Hematopoietic multipotent progenitor cell treated with erythropoietin and hydrocortisone succinate and interleukin-3 and kit ligand, for 15 days (in vitro differentiated cells): ENCODE measurements around the gene TMEM150C.
"Not testable (repeated sequence)": the region's sequence is repeated elsewhere in the genome, so short reads cannot be mapped to it uniquely, and the experiment has no call there.

ENCODE experiments used
- DNase-seq: peaks from one replicate; pipeline ENCODE4 v3.0.0-alpha.2; 2015; ENCODE audit warnings: low spot score

TMEM150C gene

DNA sequence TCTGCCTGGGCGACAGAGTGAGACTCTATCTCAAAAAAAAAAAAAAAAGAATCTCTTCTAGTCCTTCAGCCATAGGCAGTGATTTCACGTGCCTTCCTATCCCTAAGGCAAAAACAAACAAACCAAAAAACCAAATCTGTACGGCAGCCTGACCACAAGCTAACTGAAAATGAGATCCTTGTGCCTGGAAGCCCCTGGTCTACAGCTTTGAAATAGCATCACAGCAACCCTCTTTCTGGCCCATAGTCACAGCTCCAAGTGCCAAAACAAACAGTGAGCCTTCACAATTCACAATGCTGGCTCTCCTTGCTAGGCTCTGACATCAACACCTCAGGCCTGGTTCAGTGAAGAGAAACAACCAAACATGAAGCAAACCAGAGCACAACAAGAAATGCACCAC lies 46.1 kb downstream of the TMEM150C start:
- DNase-seq = no peak

DNA sequence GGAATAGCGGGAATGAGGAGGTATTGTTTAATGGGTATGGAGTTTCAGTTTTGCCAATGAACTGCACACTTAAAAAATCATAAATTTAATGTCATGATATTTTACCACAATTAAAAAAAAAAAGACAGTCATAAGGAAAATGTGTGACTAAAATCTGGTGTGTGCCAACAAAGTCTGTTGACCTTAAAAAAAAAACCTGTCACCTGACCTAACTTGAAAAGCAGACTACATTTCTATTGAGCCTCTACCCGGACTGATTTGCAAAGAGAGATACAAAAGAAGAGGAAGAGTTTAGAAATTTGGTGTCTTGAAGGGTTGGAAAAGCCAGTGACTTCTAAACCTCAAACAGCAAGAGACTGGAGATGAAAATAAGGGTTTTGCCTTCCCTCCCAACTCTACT lies 48.4 kb downstream of the TMEM150C start:
- no peak for DNase-seq

DNA sequence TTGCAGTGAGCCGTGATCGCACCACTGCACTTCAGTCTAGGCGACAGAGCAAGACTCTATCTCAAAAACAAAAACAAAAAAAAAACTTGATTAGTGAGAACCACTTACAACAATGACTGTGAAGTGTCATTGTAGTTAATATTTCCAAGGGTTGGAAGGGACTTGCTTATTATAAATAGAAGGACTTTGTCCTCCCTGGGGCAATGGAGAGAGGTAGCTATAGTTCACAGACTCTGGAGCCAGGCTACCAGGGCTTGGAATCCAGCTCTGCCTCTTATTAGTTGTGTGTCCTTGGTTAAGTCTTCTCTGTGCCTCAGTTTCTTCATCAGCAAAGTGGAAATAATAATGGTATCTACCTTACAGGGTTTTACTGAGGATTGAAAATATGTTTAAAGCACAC lies 51.6 kb downstream of the TMEM150C start:
- DNase-seq = no peak

DNA sequence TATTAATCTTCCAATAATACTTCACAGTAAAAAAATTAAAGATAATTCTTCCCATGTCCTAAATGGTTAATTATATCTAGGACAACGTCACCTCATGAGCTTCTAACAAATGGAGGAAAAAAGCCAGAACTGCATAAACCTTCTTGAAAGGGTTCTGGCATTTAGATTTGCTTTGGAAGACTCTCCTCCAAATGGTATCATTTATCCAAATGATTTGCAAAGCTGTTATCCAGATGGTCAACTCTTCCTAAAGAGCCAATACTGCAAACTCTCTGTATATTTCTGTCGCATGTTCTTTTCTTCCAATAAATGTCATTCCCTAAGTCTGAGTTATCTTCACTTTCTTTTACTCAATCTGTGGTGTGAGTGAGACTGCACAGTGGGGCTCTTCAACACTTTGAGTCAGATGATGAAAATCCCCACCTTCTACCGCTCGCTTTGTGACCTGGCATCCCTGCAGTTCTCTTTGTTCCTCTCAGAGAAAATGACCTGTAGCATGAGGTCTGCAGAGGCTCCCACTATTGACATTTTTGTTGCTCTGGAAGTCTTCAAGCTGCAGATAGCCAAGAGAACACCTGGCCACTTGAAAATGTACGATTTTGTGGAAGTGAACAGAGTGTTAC lies 52.9 kb downstream of the TMEM150C start:
- DNase-seq = no peak

DNA sequence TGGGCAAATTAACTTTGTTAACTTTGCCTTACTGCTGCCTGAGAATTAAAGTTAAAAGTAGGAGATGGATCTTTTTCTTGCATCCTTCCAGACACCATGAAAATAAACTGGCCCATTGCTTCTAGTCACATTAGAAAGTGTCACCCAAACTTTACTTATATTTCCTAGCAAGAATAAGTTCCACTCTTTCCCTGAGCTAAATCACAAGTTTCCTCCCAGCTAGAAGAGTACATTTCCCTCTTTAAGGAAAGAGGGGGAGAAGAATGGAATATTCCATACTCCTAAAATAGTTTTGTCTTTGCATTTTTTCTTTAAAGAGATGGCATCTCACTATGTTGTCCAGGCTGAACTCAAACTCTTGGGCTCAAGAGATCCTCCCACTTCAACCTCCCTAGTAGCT lies 53.8 kb downstream of the TMEM150C start:
- no peak for DNase-seq

DNA sequence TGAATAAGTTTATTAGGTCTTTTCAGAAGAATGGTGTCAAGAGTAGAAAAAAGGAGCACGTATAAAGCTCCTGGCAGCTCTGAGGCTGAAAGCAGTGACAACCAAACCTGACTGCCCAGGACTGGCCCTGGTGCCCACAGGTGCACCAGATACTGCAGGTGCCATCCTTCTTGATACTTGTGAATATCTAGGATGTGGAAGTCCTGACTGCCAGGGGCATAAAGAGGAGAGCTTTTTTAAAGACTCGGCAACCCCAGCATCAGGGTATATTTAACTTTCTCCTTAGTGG lies 60.7 kb downstream of the TMEM150C start:
- no peak for DNase-seq

DNA sequence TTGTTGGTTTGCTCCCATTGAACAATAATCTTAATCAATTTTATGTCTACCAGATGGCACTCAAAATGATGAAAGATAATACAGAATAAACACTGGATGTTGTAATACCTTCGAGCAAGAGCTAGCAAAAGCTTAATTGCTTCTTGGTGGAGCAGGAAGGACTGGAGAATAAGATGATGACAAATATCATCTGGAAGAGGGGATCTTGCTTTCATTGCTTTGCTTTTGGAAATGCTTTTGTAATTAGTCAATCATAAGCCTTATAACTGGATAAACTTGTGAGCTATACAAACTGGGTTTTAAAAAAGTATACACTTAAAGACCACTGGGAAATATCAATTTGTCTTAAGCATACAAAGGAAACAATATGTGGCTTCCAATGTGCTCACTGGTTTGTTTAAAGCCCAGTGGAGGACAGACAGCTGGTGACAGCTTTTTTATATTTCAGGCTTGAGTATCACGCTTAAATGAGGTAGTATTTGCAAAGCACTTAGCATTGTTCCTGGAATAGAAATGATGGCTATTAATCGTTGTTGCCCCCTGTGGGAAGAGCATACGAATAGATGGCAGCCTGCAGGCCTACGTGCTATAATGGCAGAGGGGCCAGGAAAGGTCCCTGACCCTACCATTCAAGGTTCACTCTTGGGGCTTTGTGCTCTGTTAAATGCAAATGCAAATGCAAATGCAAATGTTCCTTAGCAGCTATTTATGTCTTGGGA lies 61.2 kb downstream of the TMEM150C start:
- no peak for DNase-seq

DNA sequence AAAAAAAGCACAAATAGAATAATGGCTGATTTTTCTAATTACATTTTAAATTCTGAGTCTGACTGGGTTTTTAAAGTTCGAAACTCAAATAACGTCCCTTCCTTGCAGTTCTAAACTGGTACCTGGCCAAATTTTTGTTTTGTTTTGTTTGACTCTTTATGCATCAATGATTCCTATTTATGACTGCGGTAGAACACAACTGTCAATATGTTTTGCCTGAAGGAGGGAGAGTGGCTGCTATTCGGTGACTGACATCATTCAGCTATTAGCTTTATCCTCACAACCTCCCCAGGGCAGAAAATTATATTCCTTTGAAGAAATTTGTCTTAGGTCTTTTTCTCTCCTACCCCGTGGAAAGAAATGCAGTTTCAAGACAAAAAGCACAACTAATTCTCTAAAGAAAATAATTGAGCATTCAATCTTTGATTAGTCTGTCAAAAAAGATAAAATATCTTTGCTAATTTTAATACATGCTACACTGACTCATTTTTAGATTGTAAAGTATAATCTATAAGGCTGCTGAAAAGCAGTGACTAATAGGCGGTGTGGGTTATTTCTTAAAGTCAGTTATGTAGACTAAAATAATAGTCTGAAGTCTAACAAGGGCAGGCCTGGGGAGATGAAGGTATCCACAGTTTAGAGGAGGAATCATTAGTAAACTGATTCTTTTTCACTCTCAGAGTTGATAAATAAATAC lies 61.9 kb downstream of the TMEM150C start:
- DNase-seq = no peak

DNA sequence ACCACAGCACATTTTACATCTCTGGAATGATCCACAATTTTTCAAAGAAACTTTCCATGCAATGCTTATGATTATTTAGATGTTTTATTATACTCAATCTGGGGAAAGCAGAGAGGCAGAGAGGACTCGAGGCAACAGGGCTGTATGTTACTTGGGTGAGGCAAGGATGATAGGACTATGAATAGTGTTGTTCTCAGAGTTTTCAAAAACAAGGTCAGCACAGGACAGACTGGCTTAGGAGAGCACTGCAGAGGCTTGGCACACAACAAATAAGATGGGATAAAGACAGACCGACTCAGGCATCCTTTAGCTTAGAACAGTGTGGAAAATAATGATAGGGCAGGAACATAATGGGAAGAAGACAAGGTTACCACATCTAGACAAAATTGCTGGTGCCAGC lies 65.4 kb downstream of the TMEM150C start:
- DNase-seq = no peak

DNA sequence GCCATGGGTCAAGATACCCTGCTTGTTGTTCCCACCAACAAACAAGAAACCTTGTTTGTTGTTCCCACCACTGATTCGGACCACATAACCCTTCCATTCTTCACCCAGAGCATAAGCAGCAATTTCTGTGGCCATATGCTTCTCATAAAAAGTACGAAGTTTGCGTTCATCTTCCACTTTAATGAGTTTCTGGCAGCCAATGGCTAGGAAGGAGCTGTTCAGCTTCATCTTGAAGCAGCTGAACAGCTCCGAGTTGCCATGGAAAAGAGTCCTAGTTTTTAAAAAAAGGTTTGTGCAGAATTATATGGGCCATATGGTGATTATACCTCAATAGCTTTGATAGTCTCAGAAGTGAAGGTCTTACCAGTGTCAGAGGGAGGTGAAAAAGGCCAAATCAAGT lies 66.1 kb downstream of the TMEM150C start:
- no peak for DNase-seq

DNA sequence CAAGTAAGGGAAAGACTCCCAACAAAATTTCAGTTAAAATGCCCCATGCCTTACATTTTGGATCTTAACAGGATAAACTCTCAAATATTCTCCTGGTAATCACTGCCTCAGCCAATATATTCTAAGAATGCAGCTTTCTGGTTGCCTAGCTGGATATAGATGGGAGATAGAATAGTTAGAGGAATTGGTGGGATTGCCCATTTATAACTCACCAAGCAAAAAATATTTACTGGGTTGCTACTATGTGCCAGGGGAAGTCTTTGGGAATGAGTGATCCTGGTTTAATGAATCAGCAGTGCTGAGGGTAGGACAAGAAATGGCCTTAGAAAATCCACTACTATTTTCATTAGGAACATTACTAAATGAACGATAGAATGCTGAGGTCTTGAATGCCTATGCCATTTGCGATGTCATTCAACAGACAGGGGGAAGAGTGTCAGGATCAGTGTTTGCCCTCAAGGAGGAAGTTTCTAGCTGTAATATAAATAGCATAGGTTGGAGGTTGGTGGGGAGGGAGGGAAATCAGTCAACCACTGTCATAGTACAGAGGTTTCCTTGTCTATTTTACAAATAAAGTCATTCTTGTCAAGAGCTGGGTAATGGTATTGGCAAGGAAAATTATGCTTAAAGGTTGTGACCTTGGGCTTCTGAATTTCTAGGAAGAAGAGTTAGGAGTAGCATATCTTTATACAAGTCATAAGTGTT lies 67.9 kb downstream of the TMEM150C start:
- no peak for DNase-seq

DNA sequence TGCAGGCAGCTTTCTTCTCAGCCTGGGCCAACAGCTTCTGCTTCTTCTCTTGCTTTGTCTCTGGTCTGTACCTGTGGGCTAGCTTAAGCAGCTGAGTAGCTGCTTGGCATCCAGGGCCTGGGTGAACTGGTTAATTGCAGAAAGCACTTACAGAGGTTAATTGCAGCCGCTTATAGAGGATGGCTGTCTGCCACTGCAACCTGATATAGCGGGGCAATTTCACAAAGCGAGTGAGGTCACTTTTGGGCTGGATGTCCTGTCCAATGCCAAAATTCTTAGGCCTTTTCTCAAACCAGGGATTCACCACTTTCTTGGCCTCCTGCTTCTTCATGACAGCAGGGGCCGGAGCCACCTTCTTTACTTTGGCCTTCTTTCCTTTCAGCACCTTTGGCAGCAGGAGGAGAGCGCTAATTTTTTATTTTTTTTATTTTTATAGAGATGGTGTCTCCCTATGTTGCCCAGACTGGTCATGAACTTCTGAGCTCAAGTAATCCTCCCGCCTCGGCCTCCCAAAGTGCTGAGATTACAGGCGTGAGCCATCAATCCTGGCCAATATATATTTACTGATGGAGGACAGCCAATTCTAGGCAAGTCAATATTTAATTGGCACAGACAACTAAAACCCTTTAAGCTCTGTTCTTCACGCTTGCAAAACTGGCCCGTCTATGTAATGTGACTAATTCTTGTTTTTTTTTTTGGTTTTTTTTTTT lies 70.4 kb downstream of the TMEM150C start:
- no peak for DNase-seq

DNA sequence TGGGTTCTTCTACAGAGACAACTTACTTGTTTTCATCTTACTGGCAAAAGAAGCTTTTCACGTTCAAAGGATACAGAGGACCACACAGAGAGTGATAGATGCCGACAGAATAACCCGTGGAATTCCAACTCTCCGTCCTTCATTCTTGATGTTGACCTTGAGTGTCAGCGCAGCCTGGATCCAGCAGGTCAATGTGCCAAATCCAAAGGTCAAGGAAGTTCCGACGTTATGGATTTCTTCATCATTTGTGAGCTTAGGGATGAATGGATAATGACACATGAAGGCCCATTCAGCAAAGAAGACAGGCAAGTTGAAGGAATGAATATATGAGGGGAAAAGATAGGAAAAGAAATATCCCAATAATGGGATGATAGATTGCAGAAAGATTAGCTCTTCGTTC lies 71.8 kb downstream of the TMEM150C start:
- DNase-seq = no peak

DNA sequence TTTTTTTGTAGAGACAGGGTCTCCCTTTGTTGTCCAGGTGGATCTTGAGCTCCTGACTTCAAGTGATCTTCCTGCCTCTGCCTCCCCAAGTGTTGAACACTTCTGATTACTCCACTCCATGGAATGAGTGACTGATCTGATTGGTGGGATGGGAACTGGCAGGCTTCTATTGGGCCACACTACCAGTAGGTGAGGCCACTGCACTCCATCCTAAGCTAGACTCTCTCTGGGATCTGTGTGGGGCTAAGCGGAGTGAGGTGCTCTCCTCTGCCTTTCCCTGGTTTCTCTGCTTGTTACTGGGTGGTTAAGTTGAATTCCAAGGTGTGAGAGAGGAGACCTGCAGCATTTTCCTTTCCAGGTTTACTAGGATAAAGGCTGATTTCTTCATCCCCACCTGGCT lies 72.7 kb downstream of the TMEM150C start:
- DNase-seq = no peak

DNA sequence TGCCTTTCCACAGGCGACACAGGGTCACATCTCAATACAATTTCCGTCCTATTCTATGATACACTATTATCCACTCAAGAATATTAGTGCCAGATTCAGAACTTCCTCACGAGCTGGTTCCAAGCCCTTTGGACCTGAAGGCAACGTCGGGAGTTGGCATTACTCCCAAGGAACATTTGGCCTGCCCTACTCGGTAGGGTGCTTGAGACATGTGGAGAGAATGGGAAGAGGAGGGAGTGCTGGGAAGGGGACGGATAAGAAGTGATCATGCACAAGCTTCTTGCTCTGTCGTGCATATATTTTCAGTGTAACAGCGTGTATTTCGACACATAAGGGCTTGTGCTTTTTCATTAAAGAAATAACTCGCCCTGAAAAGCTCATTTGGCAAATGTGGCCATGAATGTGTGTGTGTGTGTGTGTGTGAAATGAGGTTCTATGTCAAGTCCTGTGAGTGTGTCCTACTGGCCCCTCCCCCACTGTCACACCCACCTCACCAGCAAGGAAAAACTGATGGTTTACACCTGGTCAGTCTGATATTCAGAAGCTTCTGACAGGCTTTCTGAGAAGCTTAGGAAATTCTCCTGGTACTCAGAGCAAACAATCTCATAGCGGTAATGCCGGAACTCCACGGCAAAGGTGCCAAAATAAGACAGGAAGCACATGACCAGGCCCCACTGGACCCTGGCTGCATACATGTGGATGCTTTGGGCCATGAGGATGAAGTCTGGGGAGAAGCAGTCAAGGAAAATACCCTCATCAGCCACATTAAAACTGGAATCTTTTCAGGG lies 76.6 kb downstream of the TMEM150C start:
- DNase-seq = no peak

DNA sequence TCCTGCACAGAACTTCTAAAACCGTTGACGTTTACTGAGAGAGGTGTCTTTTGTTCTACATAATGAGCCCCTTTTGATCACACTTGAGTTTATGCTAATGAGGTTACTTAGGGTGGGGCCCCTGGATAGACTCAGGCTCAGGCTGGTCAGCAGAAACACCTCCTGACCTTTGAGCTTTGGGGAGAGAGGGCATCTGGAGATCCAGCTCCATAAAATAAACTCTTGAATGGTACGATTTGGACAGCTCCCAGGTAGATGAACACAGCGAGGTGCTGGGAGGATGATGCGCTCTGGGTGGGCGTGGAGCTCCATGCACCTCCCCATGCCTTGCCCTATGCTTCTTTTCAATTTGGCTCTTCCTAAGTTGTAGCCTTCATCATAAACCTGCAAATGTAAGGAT lies 79.4 kb downstream of the TMEM150C start:
- DNase-seq = no peak

DNA sequence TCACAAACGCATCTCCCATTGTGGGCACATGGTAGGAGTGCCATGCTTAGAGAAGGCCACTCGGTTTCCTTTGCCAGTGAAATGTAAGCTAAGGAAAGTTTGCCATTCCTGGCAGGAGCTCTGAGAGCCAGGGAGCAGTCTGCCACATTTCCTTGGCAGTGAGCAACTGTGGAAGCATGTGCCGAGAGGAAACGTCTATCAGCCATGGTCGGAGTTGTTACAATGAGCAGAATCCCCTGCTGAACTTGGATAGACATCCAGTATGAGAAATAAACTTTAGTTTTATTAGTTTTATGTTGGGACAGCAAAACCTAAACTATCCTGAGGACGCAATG lies 80.3 kb downstream of the TMEM150C start:
- DNase-seq = no peak

DNA sequence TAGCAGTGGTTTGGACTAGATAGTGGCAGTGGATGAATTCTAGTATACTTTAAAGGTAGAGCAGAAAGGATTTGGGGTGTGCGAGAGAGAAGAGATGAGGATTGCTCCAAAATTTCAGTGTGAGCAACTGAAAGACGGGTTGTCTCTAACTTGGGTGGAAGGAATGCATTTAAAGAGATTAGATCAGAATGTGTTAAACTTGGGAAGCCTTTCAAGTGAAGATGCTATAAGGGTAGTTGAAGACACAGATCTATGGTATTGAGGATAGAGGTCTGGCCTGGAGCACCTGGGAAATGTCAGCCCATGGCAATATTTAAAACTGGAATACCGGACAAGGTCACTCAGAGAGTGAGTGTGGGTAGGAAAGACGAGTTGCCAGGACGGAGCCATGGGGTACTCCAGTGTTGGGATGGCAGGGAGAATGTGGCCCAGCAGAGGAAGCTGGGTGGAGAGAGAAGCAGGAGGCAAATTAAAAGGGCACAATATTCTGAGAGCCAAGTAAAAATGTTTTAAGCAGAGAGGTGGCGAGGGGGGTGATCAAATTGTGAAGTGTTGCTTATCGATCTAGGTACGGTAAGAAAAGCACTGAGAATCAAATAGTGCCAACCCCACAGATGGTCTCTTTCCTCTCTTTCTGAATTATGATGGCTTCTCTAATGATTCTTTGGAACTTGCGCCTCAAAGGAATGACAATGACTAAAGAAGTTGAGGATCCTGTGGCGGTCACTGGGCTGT lies 80.8 kb downstream of the TMEM150C start:
- no peak for DNase-seq

DNA sequence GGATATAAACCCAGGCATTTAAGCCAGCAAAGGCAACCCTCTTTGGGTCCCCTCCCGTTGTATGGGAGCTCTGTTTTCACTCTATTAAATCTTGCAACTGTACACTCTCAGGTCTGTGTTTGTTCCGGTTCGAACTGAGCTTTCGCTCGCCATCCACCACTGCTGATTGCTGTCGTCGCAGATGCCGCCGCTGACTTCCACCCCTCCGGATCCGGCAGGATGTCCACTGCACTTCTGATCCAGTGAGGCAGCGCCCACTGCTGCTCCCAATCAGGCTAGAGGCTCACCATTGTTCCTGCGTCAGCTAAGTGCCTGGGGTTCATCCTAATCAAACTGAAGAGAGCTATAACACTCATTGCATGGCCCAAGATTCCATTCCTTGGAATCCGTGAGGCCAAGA lies 82.2 kb downstream of the TMEM150C start:
- DNase-seq = no peak

DNA sequence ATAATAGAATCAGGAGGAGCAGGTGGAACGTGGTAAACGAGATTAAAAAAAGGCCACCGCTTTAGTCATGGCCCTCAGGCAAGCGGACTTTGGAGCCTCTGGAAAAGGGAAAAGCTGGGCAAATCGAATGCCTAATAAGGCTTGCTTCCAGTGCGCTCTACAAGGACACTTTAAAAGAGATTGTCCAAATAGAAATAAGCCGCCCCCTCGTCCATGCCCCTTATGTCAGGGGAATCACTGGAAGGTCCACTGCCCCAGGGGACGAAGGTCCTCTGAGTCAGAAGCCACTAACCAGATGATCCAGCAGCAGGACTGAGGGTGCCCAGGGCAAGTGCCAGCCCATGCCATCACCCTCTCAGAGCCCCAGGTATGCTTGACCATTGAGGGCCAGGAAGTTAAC lies 84.3 kb downstream of the TMEM150C start:
- not testable (repeated sequence) for DNase-seq

DNA sequence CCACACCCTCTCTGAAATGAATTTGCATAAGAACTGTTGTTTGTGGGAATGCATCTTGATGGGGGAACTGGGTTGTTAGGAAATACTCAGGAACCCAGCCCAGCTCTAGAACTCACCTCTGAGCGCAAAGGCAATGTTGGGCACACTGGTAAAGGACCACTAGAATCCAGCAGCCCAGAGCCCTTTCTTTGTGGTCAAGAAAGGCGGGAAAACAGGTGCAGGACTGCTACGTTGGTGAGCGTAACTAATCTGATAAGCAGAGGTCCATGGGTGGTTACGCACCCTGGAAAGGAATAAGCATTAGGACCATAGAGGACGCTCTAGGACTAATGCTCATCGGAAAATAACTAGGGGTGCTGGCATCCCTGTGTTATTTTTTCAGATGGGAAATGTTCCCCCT lies 85.9 kb downstream of the TMEM150C start:
- not testable (repeated sequence) for DNase-seq
